ENCODE data around the gene SMOC1. TPM values are rescaled to one million over a fixed set of nuclear protein-coding genes. Genes with fewer than 3 reads are reported as not detected.
A peak's percentile ranks its signal among the peaks of the same experiment; 100 is the strongest.

Gene SMOC1
- total RNA-seq, 3 donors from 2014 or later: 2.9 to 32.6 (median 5.7) TPM

DNA sequence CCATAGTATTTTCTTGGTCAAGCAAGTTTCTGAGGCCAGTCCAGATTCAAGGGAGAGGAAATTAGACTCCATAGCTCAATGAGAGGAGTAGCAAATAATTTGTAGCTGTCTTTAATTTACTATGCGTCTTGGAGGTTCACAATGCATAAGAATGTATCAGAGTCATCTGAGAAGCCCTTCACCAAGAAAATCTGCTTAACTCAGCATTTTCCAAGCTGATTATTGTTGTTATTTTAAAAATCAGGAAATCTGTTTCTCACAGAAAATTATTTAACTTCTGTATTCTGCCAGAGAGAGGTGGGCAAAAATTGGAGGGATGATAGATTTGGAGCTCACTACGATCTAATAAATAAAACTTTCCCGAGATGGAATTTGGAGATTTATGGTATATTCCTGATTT, 72.0 kb downstream of the SMOC1 start:
- Histone ChIP-seq H3K4me3 (no peak overlapping the region), H3K36me3 (no peaks in the 10 kb centered on the region), H3K9me3 (no peaks in the 10 kb centered on the region), H3K4me1 (no peaks in the 10 kb centered on the region), H3K27ac (no peak overlapping the region), H3K27me3 (no peaks in the 10 kb centered on the region)
- intact Hi-C loops (cut with DNase I; ENCODE audit: low total_unique reads): no loop called here
- TF ChIP-seq POLR2AphosphoS5 (IDR thresholded peaks at IDR 0.05): no peak
- TF ChIP-seq, protein P1, sequence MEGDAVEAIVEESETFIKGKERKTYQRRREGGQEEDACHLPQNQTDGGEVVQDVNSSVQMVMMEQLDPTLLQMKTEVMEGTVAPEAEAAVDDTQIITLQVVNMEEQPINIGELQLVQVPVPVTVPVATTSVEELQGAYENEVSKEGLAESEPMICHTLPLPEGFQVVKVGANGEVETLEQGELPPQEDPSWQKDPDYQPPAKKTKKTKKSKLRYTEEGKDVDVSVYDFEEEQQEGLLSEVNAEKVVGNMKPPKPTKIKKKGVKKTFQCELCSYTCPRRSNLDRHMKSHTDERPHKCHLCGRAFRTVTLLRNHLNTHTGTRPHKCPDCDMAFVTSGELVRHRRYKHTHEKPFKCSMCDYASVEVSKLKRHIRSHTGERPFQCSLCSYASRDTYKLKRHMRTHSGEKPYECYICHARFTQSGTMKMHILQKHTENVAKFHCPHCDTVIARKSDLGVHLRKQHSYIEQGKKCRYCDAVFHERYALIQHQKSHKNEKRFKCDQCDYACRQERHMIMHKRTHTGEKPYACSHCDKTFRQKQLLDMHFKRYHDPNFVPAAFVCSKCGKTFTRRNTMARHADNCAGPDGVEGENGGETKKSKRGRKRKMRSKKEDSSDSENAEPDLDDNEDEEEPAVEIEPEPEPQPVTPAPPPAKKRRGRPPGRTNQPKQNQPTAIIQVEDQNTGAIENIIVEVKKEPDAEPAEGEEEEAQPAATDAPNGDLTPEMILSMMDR (IDR thresholded peaks at IDR 0.05): no peak
- TF ChIP-seq POLR2A (IDR thresholded peaks at IDR 0.05): no peak
- DNase-seq (ENCODE audit: low spot score in 2 of 2): no peak

DNA sequence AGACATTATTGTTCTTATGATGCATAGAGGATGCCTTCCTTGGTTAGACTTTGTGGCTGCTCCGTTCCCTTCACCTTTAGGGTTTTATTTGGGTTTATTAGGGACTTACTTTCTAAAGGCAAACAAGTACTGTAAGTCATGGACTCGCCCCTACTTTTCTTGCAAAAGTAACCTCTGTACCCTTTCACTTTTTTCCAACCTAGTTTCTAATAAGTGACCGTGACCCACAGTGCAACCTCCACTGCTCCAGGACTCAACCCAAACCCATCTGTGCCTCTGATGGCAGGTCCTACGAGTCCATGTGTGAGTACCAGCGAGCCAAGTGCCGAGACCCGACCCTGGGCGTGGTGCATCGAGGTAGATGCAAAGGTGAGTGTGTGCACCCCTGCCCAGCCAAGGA, 72.7 kb downstream of the SMOC1 start:
- TF ChIP-seq POLR2AphosphoS5 (IDR thresholded peaks at IDR 0.05): no peak
- no peak for TF ChIP-seq POLR2A (IDR thresholded peaks at IDR 0.05)
- TF ChIP-seq, protein P1 (IDR thresholded peaks at IDR 0.05): no peak
- Histone ChIP-seq H3K9me3 (no peaks in the 10 kb centered on the region), H3K4me3 (no peak overlapping the region), H3K36me3 (no peaks in the 10 kb centered on the region), H3K27ac (no peak overlapping the region), H3K4me1 (no peaks in the 10 kb centered on the region), H3K27me3 (no peaks in the 10 kb centered on the region)
- intact Hi-C loops (cut with DNase I; ENCODE audit: low total_unique reads): no loop called here
- DNase-seq (ENCODE audit: low spot score in 2 of 2): no peak

DNA sequence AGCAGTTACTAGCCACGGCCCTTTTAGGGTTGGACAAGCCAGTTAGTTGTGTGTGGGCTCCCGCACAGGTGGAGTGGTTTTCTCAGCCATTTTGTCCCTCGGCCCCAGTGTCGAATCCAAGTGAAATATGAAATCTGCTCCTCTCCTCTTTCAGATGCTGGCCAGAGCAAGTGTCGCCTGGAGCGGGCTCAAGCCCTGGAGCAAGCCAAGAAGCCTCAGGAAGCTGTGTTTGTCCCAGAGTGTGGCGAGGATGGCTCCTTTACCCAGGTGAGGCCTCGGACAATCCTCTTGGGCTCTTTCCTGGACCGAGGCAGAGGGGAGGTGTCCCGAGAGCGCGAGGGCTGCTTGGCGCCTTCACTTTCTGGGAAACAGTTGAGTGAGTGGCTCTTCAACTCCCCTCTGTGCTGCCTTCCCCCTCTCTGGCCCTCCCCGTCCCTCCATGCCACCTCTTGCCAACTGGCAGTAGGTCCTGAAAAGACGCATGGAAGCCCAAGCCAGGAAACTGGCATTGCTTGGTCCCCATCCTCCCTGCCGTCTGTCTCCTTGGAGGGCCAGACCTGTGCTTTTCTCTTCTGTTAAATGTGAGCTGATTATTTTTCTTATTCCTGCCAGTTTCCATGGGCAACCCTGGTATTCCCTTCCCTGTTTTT, 74.2 kb downstream of the SMOC1 start:
- Histone ChIP-seq H3K4me1 (no peaks in the 10 kb centered on the region), H3K27ac (peak overlapping the region; percentile 34 to 50), H3K9me3 (no peaks in the 10 kb centered on the region), H3K4me3 (no peak overlapping the region), H3K36me3 (no peaks in the 10 kb centered on the region), H3K27me3 (no peaks in the 10 kb centered on the region)
- TF ChIP-seq, protein P1 (IDR thresholded peaks at IDR 0.05): no peak
- TF ChIP-seq POLR2AphosphoS5 (IDR thresholded peaks at IDR 0.05): no peak
- TF ChIP-seq POLR2A (IDR thresholded peaks at IDR 0.05): no peak
- DNase-seq (ENCODE audit: low spot score in 2 of 2): no peak
- intact Hi-C loops (cut with DNase I; ENCODE audit: low total_unique reads): no loop called here

DNA sequence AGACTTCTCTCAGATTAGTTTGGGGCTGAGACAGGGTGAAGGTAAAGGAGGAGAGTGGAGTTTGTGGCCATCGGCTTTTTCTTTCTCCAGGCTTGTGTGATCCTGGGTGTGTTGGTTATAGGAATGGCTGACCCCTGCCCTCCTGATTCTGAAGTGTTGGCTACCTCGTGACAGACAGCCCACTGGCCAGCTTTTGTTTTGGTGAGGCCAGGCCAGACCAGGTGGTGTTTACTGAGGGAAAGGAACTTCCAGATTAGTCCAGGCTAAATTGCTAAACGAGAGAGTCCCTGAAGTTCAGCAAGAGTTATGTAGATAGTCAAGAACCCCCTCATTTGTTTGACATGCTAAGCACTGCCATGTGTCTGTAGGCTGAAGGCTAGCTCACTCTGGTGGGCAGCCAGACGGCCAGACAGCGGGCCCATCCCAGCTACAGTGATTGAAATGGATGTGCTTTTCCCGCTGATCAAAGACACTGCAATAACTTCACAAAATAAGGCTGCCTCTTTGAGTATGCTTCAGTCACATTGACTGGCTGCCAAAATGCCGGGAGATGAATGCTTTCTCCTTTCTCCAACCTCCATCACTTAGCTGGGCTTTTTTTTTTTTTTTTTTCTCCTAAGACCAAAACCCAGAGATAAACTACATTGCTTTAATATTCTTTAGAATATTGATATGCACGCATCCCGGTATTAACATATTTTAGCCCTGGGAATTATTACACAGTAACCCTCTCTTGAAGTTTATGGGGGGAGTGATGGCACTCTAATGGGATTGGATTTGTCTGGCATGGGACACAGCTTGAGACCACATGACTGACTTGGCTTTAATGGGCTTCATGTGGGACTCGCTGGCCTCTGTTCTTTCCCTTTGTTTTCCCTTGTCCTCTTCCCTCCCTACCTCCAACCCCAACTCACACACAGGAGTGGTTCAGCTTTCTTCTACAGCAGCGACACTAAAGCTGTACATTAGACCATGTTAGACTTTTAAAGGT, 76.9 kb downstream of the SMOC1 start:
- no peaks in the 10 kb centered on the region for H3K4me1 ChIP-seq
- no peaks in the 10 kb centered on the region for H3K9me3 ChIP-seq
- no peak overlapping the region for H3K27ac ChIP-seq
- TF ChIP-seq POLR2A (IDR thresholded peaks at IDR 0.05) (no peak), POLR2AphosphoS5 (IDR thresholded peaks at IDR 0.05) (no peak)
- TF ChIP-seq, protein P1 (IDR thresholded peaks at IDR 0.05): no peak
- H3K27me3 ChIP-seq: no peaks in the 10 kb centered on the region
- no peaks in the 10 kb centered on the region for H3K36me3 ChIP-seq
- intact Hi-C loops (cut with DNase I; ENCODE audit: low total_unique reads): no loop called here
- no peak for DNase-seq (ENCODE audit: low spot score in 2 of 2)
- H3K4me3 ChIP-seq: no peak overlapping the region

DNA sequence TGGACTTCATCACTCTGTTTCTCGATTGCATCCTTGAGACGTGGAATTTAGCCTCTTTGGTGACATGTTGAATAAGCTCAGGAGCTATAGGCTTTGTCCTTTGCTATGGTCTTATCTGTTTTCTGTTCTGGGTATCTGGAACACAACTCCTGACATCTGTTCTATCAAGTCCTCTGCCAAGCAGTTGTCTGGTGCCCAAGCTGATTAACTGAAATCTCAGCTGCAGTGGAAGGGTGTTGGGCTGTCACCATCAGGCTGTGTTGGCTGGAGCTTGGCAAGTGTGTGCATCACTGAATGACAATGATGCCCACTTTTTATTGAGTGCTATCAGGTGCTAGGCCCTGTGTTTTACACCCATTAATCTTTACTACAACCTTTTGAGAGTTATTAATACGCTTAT, 77.8 kb downstream of the SMOC1 start:
- H3K4me1 ChIP-seq: no peaks in the 10 kb centered on the region
- intact Hi-C loops (cut with DNase I; ENCODE audit: low total_unique reads): no loop called here

More for the DNA sequence above, 77.8 kb downstream of the SMOC1 start:
- H3K9me3 ChIP-seq: no peaks in the 10 kb centered on the region
- no peaks in the 10 kb centered on the region for H3K27me3 ChIP-seq
- TF ChIP-seq POLR2AphosphoS5 (IDR thresholded peaks at IDR 0.05): no peak
- TF ChIP-seq, protein P1 (IDR thresholded peaks at IDR 0.05): no peak
- no peak for TF ChIP-seq POLR2A (IDR thresholded peaks at IDR 0.05)
- H3K36me3 ChIP-seq: no peaks in the 10 kb centered on the region
- H3K27ac ChIP-seq: no peak overlapping the region
- no peak for DNase-seq (ENCODE audit: low spot score in 2 of 2)
- no peak overlapping the region for H3K4me3 ChIP-seq
